Right forelimb (tissue), 1 donor: ENCODE results near the gene ATG9B.

ENCODE experiments used
- DNase-seq: peaks from one replicate; pipeline ENCODE4 v3.0.0-alpha.2; 2018

Gene ATG9B

GRCh38 chr7:151024435-151025056 lies at the start of gene ATG9B:
TSS of gene ATG9B (minus strand) at chr7:151024494. CDS start at chr7:151024423, 71 bp downstream.
- DNase-seq, result no peak

GRCh38 chr7:151073990-151074389 lies 49.7 kb upstream of the ATG9B start:
- DNase-seq, result no peak

GRCh38 chr7:151071032-151071866 lies 47.0 kb upstream of the ATG9B start:
- no peak for DNase-seq

GRCh38 chr7:151070574-151070960 lies 46.3 kb upstream of the ATG9B start:
- DNase-seq, result no peak

- DNase-seq, result no peak
Measured at GRCh38 chr7:151069841-151070573, 45.7 kb upstream of the ATG9B start.

GRCh38 chr7:151068069-151068773 lies 43.9 kb upstream of the ATG9B start:
- DNase-seq, result no peak

- DNase-seq, result no peak
Measured at GRCh38 chr7:151066273-151066974, 42.1 kb upstream of the ATG9B start.

- no peak for DNase-seq
Measured at GRCh38 chr7:151065516-151065915, 41.2 kb upstream of the ATG9B start.

GRCh38 chr7:151064993-151065392 lies 40.7 kb upstream of the ATG9B start:
- DNase-seq, result no peak

GRCh38 chr7:151064454-151064853 lies 40.2 kb upstream of the ATG9B start:
- DNase-seq, result no peak

GRCh38 chr7:151063212-151063561 lies 38.9 kb upstream of the ATG9B start:
- DNase-seq, result no peak

GRCh38 chr7:151062399-151063211 lies 38.3 kb upstream of the ATG9B start:
- DNase-seq, result no peak

- DNase-seq, result no peak
Measured at GRCh38 chr7:151062111-151062398, 37.8 kb upstream of the ATG9B start.

GRCh38 chr7:151061213-151062110 lies 37.2 kb upstream of the ATG9B start:
- DNase-seq, result no peak

GRCh38 chr7:151060416-151061212 lies 36.3 kb upstream of the ATG9B start:
- no peak for DNase-seq

GRCh38 chr7:151060113-151060415 lies 35.8 kb upstream of the ATG9B start:
- no peak for DNase-seq

- peak; percentile 92 for DNase-seq
Measured at GRCh38 chr7:151059367-151060112, 35.2 kb upstream of the ATG9B start, which contains the start of gene SLC4A2. TSS of gene SLC4A2 (plus strand) at chr7:151059589. CDS start at chr7:151061988, 2,399 bp downstream.

GRCh38 chr7:151058781-151059366 lies 34.6 kb upstream of the ATG9B start:
- DNase-seq, result peak; percentile 69
